LNCAP (cell line): Measurements from ENCODE around the gene ZNF407.

Experiments
- CTCF ChIP-seq: fragments of 450-650 bp; IDR thresholded peaks from 2 replicates; pipeline ENCODE4 v1.5.1; 2017; ENCODE audit warnings: mild to moderate bottlenecking

ZNF407 gene

GRCh38 chr18:74982946-74983635 is 385.4 kb downstream of the ZNF407 start:
- no peak for TF ChIP-seq CTCF

DNA sequence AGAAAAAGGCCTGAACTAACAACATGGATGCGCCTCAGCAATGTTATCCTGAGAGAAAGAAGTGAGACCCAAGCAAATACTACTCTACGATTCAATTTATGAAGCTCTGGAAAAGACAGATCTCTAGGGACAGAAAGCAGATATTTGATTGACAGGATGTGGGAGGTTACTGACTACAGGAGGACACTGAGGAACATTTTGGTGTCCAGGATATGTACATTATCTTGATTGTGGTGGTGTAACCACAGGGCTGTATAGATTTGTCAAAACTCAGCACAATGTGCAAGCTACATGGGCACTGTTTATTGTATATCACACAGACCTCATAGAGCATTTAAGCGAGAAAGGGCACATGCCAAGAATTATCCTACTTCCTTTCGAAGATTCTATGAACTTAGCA is 391.5 kb downstream of the ZNF407 start:
- TF ChIP-seq CTCF: no peak

GRCh38 chr18:74990563-74991081 is 393.0 kb downstream of the ZNF407 start:
- TF ChIP-seq CTCF: no peak

- TF ChIP-seq CTCF: no peak
Measured at GRCh38 chr18:74994502-74995418, 397.1 kb downstream of the ZNF407 start.

- no peak for TF ChIP-seq CTCF
Measured at GRCh38 chr18:74995419-74995736, 397.7 kb downstream of the ZNF407 start.

GRCh38 chr18:74996055-74996454 is 398.4 kb downstream of the ZNF407 start:
- no peak for TF ChIP-seq CTCF

DNA sequence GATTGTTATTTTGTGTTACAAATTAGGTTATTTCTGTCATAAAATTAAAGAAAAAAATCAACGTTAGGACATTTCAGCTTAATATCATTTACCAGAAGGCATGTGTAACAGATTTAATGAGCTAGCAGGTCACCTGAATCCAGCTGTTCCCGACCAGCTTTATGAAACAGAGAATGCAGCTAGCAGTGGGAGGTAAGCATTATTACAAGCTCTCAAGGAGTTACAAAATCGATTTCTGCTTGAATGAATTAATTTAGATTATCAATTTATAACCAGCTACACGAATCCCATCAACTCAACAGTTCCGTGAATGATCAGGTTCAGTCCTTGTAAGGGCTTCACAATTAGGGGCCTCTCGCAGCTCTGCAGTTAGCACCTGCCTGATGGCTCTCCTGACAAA is 399.3 kb downstream of the ZNF407 start:
- TF ChIP-seq CTCF: no peak
